GM18858 (cell line): ENCODE measurements around the gene DCLK1.

ENCODE experiments used
- ATAC-seq: cut with Tn5 transposase; IDR thresholded peaks from one replicate; pipeline ENCODE4 v1.9.1; 2021; ENCODE audit not compliant: unreplicated experiment

The DCLK1 gene

DNA sequence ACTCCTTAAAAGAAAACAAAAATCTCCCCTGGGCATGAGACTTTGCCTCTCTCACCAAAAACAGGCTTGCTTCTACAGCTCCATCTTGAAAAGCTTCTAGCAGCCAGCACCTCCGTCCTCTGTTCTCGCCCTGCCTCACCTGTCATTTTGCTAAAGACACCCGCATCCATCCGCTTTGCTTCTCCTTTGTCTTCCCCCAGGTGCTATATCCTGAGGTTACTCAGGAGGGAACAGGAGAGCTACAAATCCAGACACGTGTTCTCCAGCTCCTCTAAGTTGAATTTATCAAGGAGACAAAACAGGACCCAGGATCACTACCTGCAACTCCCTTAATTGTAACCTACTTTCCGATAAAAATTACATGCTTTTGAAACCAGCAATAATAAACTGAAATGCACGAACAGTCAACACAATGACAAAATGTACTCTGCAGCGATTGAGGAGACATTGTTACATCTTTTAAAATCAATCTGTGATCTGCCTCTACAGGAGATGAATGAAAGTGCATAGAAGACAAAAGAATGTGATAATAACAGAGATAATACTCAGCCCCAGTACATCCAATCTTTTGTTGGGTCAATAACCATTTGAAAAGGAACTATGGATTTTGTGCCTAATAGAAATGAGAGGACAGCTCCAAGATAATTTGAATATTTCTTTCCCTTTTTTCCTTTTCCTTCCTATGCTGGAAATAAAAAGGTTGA, 221.2 kb downstream of the DCLK1 start:
- ATAC-seq, result no peak

DNA sequence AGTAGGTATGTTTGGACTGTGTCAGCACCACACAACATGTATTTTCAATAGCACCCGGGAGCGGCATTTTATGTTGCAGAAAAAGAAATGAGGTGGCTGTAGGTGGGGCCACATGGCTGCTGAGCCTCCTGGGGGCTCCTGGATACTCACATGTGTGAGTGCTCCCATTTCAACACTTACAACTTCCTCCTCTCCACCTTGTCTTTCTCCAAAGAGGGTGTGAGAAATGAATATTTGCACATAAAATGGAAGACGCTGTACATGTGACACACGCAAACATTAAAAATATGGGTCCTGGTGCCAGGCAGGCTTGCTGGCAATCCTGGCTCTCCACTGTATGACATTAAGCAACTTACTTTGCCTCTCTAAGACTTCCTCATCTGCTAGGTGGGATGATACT, 222.1 kb downstream of the DCLK1 start:
- no peak for ATAC-seq

DNA sequence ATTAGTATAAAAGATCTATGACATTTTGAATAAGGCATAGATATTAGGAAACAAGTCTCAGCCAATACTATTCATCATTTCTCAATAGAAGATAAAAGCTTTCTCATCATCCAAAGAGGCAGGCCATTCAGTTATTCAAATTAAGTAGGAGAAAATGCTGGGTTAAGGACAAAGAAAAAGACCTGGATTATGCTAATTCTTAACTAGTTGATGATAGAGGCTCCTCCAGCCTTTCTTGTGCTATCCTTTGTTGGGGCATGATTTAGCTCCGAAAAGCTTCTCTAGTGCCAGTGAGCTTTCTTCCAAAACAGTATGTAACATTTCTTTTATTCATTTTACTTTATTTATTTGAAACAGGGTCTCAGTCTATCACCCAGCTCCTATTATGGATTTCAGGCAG, 223.0 kb downstream of the DCLK1 start:
- ATAC-seq, result no peak

DNA sequence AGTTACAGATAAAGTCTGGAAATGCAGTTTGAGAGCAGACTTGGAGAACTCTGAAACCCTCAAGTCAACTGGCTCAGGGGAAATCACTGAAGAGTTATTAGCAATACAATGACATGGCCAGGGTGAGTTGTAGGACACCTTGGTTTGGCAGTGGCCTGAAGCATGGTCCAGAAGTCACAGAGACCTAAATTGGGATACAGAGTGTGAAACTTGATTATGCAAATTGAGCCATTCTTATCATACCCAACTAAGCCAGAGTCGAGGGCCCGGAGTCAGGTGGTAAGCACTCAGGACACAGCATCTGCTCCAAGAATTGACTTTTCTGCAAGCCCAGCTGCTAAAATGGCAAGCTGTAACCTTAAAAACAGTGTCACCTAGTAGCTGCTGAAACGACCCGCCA, 224.5 kb downstream of the DCLK1 start:
- ATAC-seq, result no peak

DNA sequence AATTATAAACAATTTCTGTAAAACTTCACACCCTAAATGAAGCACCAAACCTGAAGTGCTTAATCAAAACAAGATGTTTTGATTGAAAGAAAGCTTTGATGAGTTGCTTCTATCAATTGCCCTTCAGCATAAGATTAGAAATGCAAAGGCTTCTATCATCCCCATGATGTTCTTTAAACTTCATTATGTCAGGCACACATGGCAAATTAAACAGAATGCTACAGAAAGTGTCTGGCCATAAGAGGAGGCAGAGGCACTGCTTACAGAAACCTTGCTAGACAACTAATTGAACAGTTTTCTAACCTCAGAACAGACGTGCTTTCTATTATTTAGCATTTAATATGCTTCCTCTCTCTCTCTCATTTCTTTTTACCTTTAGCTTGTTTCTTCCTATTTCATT, 228.1 kb downstream of the DCLK1 start:
- ATAC-seq, result no peak

DNA sequence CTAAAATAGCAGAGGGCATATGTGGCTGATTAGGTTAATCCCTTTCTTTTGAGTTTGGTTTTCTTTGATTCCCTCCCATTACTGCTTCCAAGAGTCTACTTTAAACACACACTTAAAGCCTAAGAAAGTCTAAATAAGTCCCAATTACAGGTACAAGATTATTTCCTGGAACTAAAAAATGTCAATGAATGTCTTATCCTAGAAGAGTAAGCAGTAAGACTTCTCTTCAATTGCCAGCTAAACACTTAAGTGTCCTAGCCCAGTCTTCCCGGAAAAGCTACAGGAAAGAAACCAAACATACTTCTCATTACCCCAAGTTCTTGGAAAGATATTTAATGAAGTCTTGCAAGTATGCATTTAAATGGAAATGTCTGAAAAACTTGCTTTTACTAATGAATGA, 233.1 kb downstream of the DCLK1 start:
- ATAC-seq, result no peak

DNA sequence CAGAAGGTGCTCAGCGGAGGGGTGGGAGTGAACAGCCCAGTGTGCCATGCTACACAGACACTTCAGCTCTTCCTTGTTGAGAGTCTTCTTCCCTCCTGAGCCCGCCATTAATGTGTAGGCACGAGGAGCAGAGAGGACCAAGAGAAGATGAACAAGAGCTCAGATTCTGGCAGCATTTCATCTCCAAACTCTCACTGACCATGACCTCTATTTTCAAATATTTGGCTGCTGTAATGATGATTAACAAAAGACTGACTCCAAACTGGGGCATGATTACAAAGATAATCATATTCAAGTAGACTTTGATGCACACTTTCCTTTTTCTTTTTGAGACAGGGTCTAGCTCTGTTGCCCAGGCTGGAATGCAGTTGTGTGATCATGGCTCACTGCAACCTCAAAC, 236.5 kb downstream of the DCLK1 start:
- no peak for ATAC-seq

DNA sequence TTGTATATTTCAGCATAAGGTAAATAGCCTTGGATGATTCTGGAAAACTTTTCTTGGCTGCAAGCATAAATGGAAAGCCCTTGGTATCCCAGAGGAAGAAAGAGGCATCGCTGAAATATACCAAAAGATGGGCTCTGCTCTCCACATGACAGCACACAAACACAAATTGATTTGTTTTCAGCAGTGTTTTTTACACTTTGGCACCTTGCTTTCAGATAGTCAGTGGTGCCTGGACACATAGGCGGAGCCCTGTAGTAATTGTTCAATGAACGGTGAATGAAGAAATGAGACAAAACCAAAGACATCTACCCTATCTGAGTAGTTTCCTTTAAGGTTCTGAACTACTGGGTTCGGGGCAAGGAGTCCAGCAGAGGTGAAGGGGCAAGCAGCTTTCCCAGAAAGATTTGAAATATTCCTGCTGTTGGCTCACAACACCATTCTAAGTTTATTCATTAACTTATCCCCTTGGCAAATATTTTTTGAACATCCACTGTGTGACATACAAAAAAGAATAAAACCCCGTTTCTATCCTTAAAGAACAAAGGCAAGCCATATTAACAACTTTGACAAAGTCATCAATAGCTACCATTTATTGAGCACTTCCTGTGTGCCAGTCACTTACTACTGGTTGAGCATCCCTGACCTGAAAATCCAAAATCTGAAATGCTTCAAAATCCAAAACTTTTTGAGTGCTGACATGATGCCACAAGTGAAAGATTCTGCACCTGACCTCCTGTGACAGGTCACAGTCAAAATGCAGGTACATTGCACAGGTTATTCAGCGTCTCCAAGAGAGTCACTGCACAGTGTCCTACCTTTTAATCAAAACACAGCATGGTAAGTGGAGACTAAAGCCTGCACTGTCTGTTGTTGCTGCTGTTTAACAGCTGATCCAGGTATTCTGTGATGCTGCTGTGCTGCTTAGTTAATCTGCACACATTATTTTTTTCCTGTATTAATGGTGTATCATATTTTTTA, 238.1 kb downstream of the DCLK1 start:
- no peak for ATAC-seq

DNA sequence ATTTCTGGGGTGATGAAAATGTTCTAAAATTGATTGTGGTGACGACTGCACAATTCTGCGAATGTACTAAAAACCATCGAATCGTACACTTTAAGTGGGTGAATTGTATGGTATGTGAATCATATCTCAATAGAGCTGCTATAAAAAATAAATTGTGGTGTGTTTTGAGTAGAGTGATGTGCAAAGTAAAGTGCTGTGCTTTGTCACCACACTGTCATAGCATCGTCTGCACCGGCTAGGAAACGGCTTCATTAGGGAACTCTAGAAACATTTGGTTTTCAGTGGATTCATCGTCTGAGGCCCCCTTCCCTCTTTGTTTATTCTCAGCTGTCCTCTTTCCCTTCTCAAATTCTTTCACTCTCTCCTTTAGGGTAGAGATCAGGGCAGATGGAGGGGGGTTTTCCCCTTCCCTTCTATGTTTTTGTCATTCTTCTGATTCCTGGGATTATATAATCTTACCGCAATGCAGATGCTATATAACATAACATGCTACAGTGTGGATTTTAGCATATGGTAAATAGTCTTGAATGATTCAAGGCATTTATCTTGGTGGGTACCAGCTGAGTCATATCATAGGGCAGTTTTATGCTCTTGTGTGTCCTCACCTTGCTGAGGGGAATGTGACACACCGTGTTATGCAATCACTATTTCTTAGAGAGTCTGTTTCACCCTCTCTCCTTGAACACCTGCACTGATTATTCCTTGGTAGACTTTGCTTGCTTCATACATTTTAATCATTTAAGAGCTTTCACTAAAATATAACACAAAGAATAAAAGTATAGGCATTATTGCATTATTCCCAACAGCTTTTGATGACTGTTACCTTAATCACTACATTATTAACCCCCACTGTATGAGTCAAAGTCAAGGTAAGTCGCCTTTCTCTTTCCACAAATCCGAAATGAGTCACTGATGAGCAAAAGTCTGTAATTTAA, 239.4 kb downstream of the DCLK1 start:
- no peak for ATAC-seq

DNA sequence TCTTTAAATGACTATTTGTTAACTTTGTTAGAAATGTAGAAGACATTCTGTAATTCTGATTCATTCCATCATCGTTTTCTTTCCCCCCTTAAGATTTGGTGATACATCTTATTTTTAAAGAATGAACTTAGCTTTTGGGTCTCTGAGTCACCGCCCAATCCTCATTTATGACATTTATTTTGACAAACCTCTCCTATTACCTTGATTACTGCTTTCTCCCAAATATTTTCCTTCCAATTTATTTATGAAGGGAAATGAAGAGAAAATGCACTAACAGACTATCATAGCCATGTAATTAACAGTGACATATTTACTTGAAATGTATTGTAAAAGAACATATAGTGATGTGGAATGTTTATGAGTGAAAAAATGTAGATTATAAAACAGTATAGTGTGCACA, 241.6 kb downstream of the DCLK1 start:
- ATAC-seq, result no peak

DNA sequence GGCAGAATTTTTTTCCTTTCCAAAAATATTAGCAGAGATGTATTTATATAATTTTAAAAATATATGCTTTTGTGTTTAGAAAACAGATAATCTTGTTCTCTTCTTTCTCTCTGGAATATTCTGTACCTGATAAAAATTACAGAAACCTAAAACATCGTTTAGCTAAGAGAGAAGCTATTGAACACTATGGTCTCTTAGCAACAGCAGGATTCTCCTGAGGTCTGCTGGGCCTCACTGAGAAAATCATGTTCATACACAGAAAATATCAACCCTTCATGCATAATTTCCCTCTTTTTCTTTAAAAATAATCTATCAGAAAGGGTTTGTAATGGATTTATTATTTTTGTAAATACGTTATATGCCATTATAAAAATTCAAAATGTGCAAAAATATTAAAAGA, 242.2 kb downstream of the DCLK1 start:
- no peak for ATAC-seq

DNA sequence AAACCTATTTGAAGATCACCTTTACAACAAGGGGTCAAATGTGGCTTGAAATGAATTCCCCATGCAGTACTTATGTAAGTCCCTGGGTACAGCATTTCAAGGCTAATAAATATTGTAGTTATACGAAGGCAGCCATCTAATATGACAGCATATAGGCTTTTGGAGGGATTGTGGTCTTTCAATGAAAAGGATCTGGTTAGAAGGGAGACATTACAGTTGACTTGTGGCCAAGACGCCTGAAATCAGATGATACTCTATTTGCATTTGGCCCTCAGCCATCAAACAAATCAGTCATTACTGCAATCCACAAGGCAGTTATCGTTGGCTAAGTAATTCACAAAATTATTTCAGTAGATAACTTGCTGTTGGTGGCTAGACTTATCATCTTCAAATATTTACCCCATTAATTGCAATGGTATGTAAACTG, 242.7 kb downstream of the DCLK1 start:
- no peak for ATAC-seq

DNA sequence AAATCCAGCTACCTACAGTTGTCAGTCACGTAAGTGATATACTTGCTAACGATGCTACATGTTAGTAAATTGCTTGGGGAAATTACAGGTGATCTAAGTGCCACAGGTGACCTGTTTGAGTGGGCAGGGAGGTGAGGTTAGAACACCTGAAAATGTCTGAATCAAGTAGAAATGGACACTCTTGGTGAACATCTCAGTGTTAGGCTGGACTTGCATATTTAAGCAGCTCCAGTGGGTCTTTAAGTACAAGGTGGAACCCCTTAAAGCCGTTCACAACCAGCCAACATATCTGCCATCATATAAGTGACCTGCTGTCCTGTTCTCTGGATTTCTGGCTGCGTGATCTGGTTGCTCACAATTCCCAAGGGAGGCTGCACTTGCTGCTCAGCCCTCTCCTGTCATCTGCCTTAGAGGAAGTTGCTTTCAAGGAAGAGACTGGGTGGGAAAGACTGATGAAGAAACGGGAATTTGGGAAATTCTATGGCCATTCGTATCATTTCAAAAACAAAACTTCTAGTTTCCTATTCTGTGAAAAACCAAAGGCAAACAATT, 244.0 kb downstream of the DCLK1 start:
- no peak for ATAC-seq

DNA sequence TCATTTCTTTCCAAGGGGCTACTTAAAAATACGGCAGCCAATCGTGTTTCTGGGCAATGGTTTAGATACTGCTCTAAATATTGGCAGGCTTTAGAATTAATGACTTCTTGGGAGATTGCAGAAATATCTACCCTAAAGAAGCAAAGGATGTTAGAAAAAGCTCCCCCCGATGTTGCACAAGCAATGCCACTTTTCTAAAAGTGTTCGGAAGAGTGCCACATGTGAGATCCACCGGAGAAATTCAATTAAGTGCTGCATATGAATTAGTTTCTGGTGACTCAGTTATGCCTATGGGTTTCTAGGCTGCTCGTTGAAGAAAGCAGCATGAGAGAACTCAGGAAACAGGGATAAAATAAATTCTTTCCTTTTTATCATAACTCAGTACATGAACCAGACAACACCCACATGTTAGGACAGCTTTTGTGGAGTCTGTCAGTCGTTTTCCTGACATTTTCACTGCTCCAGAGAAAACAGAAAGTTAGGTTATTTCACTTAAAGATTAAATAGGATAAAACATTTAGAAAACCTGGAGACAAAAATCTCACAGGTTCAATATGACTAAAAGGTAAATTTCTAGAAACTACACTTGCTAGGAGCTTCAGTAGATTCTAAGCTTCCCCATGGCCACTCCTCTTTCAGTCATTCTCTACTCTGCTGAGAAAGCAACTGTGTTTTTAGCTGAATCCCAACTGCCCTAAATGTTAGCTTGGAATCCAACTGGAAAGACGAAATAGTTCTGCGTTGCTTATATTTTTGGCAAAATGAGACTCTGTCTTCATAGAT, 244.7 kb downstream of the DCLK1 start:
- ATAC-seq, result no peak

DNA sequence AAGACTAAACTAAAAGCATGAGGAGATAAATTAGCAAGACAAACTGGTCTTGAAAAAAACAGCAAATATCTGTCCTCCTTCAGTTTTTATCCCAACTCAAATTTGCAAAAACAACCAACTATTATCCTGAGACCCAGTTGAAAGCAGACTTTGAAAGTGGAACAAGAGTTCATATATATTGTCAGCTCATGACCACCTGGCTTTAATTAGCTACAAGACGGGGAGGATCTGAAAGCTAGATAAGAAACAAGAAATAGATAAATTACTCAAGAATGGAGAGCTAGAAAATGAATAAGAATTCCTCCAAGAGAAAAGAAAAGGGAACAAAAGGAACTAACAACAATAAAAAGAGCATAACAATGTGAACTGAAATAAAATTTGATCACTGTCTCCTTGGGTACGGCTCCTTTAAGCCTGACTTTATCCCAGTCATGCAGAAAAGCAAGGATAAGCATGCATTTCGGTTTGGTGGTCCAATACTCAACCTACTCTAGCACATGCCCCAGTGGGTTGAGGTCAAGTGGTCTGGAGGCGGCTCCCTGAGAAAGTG, 246.9 kb downstream of the DCLK1 start:
- ATAC-seq, result no peak

DNA sequence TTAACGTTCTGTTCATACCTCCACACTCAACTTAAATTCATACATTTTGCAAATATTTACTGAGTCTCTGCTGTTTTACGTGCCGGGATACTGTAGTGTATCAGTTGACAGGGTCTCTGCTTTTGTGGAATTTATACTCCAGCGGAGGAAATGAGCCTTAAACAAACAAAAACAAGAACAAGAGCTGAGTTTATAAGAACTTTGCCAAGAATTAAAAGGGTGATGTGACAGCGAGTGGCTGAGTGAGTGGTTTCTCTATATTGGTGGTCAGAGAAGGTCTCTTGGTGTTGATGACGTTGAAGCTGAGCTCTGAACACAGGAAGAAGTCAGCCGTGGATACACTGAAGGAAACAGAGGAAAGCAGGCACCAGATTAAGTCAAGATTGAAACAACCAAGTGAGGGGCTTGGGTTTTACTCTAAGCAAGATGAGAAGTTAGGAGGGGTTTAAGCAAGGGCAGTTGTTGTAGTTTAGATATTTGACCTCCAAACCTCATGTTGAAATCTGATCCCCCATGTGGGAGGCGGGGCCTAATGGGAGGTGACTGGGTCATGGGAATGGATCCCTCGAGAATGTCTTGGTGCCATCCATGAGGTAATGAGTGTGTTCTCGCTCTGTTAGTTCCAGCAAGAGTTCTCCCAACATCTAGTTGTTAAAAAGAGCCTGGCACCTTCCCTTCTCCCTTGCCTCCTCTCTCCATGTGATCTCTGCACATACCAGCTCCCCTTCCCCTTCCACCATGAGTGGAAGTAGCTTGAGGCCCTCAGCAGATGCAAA, 248.3 kb downstream of the DCLK1 start:
- ATAC-seq, result no peak

DNA sequence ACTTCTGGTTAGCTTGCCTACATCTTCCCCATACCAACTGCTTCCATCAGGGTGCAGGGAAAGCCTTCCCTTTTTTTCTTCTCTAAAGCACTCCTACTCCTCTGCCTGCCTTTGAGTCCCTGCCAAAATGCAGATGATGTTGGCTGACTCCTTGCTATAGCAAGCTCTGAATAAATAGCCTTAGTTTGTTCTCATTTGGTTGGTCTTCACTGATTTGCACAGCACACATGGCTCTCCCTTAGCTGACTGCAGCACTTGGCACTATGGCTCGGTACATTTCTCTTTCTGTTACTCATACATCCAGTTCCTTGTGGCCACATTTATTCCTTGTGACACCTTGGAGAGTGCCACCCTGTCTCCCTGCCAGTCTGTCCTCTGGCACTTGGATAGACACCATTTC, 249.8 kb downstream of the DCLK1 start:
- ATAC-seq, result no peak

DNA sequence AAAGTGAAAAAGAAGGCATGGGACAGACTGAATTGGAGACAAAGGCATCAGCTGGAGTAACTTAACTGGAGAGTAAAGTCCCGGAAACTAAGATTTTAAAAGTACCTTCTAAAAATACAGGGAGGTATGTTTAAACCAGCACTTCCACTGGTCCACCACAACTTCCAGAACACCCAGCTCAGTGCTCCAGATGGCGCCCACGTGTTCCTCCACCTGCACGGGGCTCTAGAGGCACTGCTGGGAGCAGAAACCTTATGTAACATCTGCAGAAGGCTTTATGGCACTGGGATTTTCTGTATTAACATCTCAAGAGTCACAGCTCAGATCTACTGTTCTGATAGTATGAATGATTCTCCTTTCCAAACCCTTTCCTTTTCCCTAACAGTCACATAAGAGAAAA, 252.1 kb downstream of the DCLK1 start:
- no peak for ATAC-seq

DNA sequence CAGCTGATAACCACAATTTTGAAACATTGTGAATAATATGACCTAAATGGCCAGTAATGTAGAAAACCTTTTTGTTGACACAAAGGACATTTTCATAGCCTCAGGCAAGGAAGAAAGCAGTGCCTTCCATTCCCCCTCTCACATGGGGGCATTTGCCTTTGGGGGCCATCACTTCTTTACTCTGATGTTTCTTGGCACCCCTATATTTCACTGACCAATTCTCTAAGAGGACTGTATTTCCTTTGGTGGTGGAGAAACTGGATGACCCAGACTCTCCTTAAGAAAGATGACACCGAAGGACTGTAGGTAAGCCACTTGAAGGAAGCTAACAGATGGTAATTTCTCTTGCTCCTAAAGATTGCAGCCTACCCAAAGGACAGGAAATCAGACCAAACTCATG, 254.6 kb downstream of the DCLK1 start:
- ATAC-seq, result no peak
